HG02763 (cell line): ENCODE measurements around the gene MYOZ1.
A peak's percentile ranks its signal among the peaks of the same experiment; 100 is the strongest.
"Not testable (repeated sequence)": the region's sequence is repeated elsewhere in the genome, so short reads cannot be mapped to it uniquely, and the experiment has no call there.

Source experiments
- ATAC-seq: cut with Tn5 transposase; IDR thresholded peaks from one replicate; pipeline ENCODE4 v1.9.1; 2021; ENCODE audit warnings: mild to moderate bottlenecking, moderate library complexity; ENCODE audit not compliant: unreplicated experiment

The MYOZ1 gene

DNA sequence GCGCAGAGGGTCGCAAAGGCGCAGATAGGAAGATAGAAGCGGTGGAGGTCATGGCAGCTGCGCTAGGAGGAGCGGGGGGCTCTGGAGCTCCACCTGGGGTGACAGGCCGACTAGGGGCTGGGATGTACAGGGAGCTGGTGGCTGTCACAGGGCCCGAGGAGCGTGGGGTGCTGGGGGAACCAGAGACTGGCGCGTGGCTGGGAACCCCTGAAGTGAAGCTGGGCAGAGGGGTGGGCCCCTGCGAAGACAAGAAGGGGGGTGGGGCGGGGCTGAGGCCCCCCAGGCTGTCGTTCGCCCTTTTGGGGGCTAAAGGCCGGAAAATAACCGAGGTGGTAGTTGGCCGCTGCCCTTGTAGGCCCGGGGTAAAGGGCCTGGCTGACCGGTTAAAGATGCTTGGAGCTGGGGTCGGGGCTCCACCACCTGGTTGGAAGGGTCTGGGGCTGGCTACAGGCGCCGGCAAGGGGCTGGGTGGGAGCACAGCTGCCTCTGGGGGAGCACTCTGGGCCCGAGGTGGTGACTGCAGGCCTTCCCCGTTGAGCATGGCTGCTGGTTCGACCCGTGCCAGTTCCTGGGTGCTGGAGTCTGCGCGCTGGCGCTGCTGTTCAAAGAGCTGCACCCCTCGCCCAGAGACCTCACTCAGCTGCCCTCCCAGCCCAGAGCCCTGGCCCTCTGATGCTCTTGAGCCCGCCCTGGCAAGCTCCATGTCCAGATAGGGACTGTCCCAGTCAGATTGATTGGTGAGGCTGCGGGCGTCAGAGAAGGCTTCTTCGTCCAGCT is 6.8 kb upstream of the MYOZ1 start:
- no peak for ATAC-seq

DNA sequence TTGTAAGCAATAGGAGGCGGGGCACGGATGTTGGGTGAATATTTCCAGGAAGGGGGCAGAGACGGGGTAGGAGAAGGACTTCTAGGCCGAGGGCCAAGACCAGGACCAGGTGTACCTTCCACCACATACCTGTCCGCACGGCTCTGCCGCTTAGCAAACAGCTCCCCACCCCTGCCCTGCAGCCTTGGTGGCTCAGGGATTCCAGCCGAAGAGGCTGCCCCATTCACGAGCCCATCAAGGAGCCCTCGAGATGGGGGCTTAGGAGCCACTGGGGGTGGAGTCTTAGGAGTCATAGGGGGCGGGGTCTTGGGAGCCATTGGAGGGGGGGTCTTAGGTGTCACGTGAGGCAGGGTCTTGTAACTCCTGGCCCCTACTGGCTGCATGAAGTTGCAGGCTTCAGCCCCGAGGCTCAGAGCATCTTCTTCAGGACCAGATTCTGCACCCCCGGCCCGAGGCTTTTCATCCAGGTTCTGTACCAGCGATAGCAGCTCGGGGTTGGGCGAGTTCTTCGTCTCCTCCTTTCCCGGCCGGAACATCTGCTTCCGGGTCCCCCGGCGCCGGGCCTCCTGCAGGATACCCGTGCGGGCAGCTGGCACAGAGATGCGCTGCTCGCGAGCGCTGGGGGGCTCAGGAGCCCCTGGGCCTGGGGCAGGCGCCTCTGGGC is 6.1 kb upstream of the MYOZ1 start:
- ATAC-seq, result no peak

DNA sequence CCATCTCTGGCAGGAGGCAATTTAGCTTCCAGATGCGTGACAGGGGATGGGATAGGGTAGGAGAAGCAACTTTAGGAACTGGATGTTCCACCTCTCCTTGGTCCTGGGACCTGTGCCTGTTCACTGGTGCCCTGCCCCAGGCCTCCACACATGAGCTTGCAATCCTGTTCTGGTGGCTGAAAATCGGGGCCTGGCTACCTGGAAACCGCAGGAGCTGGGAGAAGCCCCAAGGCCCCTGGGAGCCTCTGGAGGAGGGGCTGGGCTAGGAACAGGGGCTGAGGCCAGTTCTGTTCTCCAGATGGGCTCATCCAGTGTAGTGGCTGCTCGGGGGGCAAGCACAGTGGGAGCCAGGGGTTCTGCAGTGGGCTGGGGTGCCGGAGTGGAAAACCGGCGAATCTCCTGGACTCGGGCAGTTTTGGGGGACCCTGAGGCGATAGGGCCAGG is 5.3 kb upstream of the MYOZ1 start:
- ATAC-seq, result no peak

DNA sequence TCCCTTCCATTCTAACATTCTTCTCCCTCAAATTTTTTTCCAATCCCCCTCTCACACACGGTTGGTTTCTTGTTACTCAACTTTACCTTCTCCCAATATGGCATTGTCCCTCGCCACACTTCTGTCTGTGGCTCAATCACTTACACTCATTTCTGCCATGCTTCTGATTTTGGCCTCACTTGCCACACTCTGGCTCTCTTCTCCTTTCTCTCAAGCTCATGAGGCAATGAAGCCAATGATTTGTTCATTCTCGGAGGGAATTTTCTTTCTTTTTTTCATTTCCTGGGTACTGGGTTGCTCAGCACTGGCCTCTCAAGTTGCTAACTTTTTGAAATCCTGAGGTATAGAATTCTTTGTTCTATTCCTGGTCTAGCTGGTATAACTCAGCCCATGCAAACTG is 4.0 kb upstream of the MYOZ1 start:
- ATAC-seq, result no peak

DNA sequence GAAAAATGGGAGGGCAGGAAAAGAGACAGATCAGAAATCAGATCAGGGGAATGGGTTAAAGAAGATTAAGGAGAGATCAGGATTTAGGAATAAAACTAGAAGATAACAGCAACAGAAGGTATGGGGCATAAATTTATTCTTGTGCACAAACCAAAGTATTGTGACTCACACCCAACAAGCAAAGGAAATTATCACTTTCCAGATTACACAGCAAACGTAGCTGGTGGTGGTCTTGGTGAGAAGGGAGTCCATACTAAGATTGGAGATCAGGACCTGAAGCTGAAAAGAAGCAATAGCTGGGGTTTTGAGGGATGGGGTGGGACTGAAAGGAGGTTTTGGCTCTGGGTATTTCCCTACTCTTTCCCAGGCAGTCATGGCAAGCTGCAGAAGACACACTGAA is 3.5 kb upstream of the MYOZ1 start:
- ATAC-seq, result no peak

DNA sequence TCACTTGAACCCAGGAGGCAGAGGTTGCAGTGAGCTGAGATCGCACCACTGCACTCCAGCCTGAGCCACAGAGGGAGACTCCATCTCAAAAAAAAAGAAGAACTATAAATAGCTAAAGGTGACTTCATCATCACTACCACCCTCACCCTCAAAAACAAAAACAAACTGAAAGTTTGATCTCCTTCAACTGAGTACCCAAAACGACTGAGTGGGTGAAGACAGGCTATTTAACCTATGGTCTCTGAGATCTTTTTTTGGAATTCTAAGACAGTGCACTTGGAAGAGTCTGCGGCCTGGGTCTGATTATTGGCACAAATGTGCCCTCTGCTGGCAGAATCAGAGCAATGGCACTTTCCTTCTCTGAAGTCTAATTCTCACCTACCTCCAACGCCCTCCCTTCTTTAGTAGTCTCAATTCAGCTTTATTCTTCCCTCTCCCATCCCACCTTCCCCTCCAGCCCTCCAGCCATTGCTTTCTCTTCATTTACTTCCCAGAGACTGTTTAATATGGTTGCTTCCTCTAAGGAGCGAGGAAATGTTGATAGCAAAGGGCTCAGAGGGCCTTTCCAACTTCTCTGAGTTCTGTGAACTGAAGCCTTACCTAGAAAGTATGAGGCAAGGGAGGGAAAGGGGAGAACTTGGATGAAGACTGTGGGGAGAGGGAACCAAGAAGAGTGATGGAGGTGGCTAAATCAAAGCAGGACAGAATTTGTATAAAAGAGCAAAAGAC is 2.9 kb upstream of the MYOZ1 start:
- ATAC-seq, result no peak

DNA sequence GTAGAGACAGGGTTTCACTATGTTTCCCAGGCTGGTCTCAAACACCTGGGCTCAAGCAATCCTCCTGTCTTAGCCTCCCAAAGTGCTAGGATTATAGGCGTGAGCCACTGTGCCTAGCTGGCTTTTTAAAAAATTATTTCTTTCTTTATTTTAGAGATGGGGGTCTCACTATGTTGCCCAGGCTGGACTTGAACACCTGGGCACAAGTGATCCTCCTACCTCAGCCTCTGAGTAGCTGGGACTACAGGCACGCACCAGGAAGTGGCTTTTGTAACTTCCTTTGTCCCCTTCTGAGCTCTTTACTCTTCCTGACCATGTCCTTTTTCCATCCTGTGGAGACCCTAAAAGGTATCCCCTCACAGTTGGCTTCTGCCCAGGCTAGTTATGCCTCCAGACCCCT is 2.1 kb upstream of the MYOZ1 start:
- no peak for ATAC-seq

DNA sequence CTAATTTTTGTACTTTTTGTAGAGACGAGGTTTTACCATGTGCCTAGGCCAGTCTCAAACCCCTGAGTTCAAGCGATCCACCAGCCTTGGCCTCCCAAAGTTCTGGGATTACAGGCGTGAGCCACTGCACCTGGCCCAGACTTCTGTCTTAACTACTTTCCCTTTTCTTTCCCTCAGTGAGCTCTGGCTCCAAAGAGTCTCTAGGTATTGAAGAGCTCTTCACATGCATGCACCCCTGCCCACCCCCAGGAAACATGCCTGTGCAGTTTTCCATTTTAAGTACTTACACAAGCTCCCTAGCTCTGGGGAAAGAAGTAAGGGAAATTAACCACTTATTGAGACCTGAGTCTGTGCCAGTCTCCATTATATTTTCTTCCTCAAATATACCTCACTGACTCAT is 2.0 kb downstream of the MYOZ1 start:
- no peak for ATAC-seq

DNA sequence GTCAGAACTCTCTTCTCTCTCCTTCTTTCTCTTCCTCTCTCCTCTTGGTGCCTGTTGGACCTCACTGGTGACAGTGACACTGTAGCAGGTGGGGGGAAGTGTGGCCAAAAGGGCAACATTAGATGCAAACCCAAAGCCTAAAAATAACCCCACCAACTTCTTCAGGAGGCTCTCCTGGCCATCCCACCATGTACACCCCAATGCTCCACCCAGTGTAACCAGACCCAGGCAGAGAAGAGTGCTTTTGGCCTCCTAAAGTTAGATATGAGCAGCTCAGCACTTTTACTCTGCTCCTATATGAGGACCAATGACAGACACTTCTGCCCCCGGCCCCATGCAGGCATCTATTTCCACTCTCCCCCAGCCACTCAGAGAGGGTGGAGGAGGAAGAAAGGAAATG is 5.5 kb downstream of the MYOZ1 start:
- no peak for ATAC-seq

DNA sequence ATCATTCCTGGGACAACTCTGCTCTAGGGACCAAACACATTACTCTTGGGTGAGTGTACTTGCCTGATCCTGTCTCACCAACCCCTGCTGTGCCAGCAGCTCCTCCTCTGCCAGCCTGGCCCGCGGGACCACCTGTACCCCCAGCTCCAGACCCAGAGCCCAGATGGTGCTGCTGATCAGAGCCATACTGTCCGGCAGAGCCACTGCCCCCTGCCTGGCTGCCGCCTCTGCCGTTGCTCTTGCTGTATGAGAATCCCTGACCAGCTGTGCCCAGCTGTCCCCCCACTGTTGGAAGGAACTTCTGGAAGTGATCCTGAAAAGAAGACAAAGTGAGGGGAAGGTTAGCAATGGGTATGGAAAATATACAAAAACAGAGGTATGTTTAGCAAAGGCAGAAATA is 6.9 kb downstream of the MYOZ1 start:
- no peak for ATAC-seq

DNA sequence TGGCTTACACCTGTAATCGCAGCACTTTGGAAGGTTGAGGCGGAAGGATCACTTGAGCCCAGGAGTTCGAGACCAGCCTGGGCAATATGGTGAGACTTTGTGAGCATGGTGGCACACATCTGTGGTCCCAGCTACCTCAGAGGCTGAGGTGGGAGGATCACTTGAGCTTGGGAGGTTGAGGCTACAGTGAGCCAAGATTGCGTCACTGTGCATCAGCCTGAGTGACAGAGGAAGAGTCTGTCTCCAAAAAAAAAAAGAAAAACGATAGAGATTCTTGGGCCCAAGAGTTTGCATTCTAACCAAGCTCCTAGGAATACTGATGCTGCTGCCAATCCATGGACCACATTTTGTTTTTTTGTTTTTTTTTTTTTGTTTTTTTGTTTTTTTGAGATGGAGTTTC is 12.1 kb downstream of the MYOZ1 start:
- ATAC-seq, result no peak

DNA sequence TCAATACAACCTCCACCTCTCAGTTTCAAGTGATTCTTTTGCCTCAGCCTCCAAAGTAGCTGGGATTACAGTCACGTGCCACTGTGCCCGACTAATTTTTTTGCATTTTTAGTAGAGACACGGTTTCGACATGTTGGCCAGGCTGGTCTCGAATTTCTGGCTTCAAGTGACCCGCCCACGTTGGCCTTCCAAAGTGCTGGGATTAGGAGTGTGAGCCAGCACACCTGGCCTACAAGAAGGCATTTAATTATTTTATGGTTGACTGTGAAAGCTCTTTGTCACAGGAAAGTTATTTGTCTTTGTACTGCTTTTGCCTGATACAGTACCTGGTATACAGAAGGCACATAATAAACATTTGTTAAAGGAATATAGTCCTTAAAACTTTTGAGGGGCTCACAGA is 12.9 kb downstream of the MYOZ1 start:
- no peak for ATAC-seq

DNA sequence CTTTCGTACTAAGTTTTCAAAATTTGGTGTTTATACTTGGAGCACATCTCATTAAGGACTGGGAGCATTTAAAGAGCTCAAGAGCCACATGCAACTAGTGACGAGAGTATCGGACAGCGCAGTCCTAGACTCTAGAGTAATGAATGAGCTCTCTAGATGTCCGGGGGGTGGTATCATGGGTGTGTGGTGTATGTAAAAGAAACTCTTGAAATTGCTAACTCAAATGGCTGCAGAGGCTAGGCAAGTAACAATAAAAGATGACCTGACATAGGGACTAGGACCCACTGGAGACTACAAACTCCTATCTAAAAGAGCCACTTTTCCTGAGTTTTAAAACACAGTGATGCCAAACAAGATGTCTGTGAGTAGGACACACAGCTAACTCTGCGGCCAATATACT is 14.0 kb downstream of the MYOZ1 start:
- no peak for ATAC-seq

DNA sequence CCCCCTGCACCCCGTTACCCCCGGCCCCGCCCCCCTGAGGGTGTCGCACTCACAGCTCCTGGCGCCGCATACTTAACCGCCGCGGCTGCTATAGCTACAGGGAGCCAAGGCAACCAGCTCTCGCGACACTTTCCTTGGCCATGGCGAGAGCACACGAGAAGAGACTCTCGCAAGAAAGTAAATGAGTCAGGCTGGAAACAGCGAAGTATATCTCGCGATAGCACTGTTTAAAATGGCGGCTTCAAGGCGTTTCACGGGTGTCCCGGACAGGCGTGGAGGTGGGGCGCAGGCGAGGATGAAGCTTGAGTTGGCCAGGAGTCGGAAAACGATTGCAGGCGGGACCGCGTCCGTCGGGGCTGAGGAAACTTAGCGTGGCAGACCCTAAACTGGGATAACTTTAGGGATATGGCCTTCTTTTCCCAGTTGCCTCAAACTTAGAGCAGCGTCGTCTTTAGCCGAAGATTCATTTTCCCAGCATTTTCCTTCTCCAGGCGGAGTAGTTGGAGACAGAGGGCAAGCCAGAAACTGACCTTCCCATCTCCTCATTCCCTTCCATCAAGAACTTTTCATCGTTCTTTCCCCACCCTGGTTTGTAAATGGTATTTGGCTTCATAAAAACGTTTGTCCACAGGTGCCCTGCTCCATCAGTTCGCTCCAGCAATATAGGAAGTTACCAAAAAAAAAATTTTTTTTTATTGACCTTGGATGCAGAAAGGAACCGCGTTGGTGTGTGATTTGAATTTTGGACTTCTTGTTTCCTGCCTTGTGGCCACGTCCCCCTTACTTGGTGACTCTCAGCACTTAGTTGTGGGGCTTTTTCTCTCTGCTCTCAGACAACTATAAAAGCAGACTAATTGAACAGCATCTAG is 15.2 kb downstream of the MYOZ1 start:
- peak; percentile 94 for ATAC-seq

DNA sequence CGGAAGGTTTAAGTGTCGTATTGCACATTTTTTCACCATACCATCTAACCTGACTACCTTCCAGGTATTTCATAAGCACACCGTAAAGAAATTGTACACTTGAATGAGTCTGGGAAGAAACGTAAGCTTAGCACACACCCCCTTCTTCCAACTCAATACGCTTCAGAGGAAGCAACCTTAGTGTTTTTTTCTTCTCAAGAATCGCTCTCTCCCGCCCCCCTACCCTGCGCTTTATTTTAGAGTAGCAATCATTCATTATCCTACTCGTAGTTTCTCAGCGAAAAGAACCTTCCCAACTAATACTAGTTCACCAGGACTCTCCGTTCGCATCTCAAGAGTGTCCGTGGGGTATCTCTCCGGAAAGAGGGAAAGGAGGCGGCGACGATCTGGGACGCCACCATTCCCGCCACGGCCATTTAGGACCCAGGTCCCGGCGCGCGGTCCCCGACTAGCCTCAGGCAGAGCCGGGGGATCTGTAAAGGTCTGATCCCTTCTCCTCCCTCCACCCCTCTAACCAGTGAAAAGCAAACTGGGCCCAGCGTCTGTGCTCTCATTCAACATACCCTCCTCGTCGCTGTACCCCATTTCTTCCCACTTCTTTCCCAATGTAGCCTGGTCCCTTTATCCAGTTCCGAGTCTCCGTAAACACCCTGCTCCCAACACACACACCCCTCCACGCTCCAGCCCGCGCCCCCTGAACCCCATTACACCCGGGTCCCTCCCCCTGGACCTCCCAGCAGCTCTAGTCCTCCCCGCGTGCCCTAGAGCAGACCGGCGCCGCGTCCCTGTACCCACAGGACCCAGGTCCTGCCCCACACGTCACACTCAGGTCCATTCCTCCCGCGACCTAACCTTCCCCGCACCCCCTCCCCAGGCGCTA is 16.0 kb downstream of the MYOZ1 start:
- peak; percentile 37 for ATAC-seq

DNA sequence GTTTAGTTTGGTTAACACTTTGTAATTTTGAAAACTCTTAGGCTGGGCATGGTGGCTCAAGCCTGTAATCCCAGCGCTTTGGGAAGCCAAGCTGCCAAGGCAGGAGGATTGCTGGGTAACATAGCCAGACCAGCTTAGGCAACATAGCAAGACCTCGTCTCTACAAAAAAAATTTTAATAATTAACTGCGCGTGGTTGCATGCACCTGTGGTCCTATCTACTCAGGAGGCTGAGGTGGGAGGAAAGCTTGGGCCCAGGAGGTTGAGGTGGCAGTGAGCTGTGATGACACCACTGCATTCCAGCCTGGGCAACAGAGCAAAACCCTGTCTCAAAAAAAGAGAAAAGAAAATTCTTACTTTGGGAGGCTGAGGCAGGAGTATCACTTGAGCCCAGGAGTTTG is 18.2 kb downstream of the MYOZ1 start:
- no peak for ATAC-seq

DNA sequence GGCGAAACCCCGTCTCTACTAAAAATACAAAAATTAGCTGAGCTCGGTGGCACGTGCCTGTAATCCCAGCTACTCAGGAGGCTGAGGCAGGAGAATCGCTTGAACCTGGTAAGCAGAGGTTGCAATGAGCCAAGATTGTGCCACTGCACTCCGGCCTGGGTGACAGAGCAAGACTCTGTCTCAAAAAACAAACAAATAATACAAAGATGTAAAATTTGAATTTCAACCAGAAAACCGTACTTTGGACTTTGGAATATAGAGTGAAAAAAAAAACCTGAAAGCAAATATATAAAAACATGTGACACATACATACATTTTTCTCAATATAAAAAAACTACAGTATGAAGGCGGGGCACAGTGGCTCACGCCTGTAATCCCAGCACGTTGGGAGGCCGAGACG is 20.3 kb downstream of the MYOZ1 start:
- ATAC-seq, result not testable (repeated sequence)

DNA sequence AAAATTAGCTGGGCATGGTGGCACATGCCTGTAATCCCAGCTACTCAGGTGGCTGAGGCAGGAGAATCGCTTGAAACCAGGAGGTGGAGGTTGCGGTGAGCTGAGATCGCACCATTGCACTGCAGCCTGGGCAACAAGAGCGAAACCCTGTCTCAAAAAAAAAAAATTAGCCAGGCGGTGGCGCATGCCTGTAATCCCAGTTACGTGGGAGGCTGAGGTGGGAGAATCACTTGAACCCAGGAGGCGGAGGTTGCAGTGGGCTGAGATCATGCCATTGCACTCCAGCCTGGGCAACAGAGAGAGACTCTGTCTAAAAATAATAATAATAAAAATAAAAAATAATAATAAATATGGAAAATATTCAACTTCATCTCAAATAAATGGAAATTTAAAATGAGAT is 24.1 kb downstream of the MYOZ1 start:
- ATAC-seq, result not testable (repeated sequence)

DNA sequence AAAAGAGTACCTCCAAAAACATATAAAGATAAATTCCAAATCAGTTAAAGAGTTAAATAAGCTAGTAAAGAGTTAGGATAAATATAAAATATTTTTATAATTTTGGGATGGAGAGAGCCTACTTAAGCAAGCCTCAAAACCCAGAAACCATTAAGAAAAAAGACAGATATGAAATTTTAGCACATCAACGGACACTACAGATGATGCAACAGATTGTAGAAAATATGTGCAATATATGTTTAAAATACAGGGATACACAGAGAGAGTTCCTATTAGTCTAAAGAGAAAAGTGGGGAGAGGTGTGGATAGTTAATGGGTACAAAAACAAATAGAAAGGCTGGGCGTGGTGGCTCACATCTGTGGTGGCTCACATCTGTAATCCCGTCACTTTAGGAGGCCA is 26.6 kb downstream of the MYOZ1 start:
- ATAC-seq, result no peak

DNA sequence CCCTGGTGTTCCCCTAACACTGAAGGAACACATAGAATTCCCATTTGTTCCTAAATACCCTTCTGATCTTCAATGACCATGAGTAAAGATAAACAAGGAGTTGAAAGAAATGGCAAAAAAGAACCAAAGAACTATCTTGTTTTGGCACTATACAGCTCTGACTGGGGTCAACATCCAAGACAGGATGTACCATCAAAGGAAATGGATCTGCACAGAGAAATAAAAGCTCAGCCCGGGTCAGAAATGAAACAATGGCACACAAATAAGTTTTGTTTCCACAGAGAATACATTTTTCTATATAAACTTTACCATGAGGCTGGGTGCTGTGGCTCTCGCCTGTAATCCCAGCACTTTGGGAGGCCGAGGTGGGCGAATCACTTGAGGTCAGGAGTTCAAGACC is 32.2 kb downstream of the MYOZ1 start:
- ATAC-seq, result no peak
